GM12864 (cell line): Measurements from ENCODE around the gene MTREX.
A peak's percentile ranks its signal among the peaks of the same experiment; 100 is the strongest.

ENCODE experiments used
- DNase-seq: peaks from one replicate; pipeline ENCODE4 v3.0.0-alpha.2; 2011; ENCODE audit warnings: low read depth
- H3K4me3 ChIP-seq: 2 replicates; pipeline ENCODE4 v1.5.1; 2011; ENCODE audit warnings: mild to moderate bottlenecking, low read depth, low read length, control low read depth
- TF ChIP-seq, protein P1 (sequence below): IDR thresholded peaks from 2 replicates; pipeline ENCODE4 v1.5.1; 2011; ENCODE audit warnings: low read depth, mild to moderate bottlenecking, moderate library complexity, low read length, control low read depth, inconsistent platforms; ENCODE audit errors: missing control alignments

MTREX gene

GRCh38 chr5:55387865-55388264 is 80.1 kb downstream of the MTREX start:
- H3K4me3 ChIP-seq: no peak overlapping the region
- no peak for DNase-seq
- TF ChIP-seq, protein P1, sequence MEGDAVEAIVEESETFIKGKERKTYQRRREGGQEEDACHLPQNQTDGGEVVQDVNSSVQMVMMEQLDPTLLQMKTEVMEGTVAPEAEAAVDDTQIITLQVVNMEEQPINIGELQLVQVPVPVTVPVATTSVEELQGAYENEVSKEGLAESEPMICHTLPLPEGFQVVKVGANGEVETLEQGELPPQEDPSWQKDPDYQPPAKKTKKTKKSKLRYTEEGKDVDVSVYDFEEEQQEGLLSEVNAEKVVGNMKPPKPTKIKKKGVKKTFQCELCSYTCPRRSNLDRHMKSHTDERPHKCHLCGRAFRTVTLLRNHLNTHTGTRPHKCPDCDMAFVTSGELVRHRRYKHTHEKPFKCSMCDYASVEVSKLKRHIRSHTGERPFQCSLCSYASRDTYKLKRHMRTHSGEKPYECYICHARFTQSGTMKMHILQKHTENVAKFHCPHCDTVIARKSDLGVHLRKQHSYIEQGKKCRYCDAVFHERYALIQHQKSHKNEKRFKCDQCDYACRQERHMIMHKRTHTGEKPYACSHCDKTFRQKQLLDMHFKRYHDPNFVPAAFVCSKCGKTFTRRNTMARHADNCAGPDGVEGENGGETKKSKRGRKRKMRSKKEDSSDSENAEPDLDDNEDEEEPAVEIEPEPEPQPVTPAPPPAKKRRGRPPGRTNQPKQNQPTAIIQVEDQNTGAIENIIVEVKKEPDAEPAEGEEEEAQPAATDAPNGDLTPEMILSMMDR: no peak

GRCh38 chr5:55391707-55392106 is 83.9 kb downstream of the MTREX start:
- DNase-seq: no peak
- TF ChIP-seq, protein P1: no peak
- H3K4me3 ChIP-seq: no peak overlapping the region

GRCh38 chr5:55392669-55393068 is 84.9 kb downstream of the MTREX start:
- TF ChIP-seq, protein P1: no peak
- H3K4me3 ChIP-seq: no peak overlapping the region
- DNase-seq: no peak

DNA sequence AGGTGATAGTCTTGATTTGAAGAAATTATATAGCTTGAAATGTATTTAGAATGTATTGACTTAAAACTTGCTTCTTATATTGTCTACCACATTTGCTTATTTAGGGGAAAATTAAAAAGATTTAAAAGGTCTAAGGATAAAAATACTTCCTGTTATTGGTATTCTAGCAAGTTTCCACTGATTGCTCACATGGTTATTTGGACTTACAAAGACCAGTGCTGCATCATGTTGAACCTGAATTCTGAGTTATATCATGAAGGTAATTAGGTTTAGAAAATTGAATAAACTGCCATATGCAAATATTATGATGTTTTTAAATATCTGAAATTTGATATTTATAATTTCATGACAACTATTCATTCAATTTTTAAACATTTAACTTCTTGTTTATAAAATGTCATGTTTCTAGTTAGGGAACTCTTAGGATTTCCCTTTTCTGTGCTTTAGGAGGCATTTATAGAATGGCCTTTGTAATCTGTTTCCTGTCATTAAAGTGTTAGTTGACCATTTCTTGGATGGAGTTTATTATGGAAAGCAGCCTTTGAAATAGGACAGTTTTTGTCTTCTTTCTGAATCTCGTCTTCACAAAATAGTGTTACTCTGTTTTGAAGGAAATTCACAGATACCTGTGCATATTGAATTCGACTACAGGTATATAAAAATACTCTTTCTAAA is 85.8 kb downstream of the MTREX start:
- no peak overlapping the region for H3K4me3 ChIP-seq
- no peak for DNase-seq
- TF ChIP-seq, protein P1: no peak

GRCh38 chr5:55402199-55402598 is 94.4 kb downstream of the MTREX start:
- TF ChIP-seq, protein P1: peak; percentile 36
- no peak for DNase-seq
- H3K4me3 ChIP-seq: no peak overlapping the region

GRCh38 chr5:55406292-55406691 is 98.5 kb downstream of the MTREX start:
- DNase-seq: no peak
- TF ChIP-seq, protein P1: no peak
- no peak overlapping the region for H3K4me3 ChIP-seq

GRCh38 chr5:55407059-55407684 is 99.4 kb downstream of the MTREX start:
- TF ChIP-seq, protein P1: peak; percentile 47
- no peak for DNase-seq
- no peak overlapping the region for H3K4me3 ChIP-seq
